Measurements from ENCODE around the gene C16orf54.
"Not testable (repeated sequence)": the region's sequence is repeated elsewhere in the genome, so short reads cannot be mapped to it uniquely, and the experiment has no call there.

C16orf54 gene

DNA sequence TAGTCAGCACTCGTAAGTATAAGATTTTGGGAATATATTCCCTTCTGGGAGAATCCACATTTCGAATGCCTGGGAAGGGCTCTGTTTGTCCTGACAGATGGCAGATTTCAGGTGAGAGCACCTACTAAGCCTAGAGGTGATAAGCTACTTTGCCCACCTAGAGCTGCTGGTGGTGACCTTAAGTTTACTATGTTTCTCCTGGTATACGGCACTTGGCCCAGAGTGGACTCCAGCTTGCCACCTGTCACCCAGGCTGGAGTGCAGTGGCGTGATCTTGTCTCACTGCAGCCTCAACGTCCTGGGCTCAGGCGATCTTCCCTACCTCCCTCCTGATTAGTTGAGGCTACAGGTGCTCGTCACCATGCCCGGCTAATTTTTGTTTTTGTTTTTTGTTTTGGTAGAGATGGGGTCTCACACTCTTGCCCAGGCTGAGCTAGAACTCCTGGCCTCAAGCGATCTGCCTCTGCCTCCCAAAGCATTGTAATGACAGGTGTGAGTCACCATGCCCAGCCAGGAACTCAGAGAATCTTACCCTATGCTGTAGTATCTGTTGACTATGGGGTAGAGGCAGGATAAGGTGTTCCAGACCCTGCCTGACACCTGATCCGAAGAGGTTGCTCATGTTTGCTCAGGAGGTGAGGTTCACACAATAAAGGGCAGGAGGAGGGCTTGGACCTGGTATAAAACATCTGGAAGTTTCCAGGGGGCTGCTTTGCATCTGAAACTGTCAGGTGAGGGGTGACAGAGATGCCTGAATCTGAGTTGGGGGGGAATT lies 32.0 kb upstream of the C16orf54 start, which contains the start of gene ZG16:
TSS of gene ZG16 (plus strand) at position 681 of the 775 bp plus-strand sequence. CDS start 1,011 bp downstream, outside the sequence.
- H2AFZ ChIP-seq (ENCODE audit: insufficient read depth, low read length, poor library complexity), result no peak within 1 kb of the TSS
- DNase-seq, result no peak
- H3K4ac ChIP-seq (ENCODE audit: low read depth, low read length), result peak within 1 kb of the TSS; percentile 57
- H2BK5ac ChIP-seq (ENCODE audit: low read depth, low read length, poor library complexity), result peak within 1 kb of the TSS; percentile 10
- H3K4me3 ChIP-seq (ENCODE audit: low read depth, low read length), result no peak within 1 kb of the TSS
- no peak within 1 kb of the TSS for H3K4me2 ChIP-seq (ENCODE audit: low read length)
- no peak within 1 kb of the TSS for H3K9ac ChIP-seq (ENCODE audit: low read length)
- H3K14ac ChIP-seq (ENCODE audit: low read length), result peak within 1 kb of the TSS; percentile 19
- H3K18ac ChIP-seq (ENCODE audit: low read length), result peak within 1 kb of the TSS; percentile 13
- peaks cover 28 to 35% of the 10 kb centered on the region in 2 experiments for H3K4me1 ChIP-seq (ENCODE audit: control insufficient read depth in 1 of 2, insufficient read depth in 2 of 2, low read length in 2 of 2)
- peak within 1 kb of the TSS; percentile 47 for H2BK12ac ChIP-seq (ENCODE audit: low read length)
- no peak within 1 kb of the TSS for H4K12ac ChIP-seq (ENCODE audit: low read depth, low read length)
- no peaks in the 10 kb centered on the region for H3K36me3 ChIP-seq (ENCODE audit: control insufficient read depth in 1 of 2, insufficient read depth in 2 of 2, low read length in 2 of 2)
- no peaks in the 10 kb centered on the region for H3K27me3 ChIP-seq (ENCODE audit: insufficient read depth, low read length)
- H4K91ac ChIP-seq (ENCODE audit: low read depth, low read length), result peak within 1 kb of the TSS; percentile 80
- WGBS (ENCODE audit: extremely low coverage, insufficient coverage, insufficient read length), result no CpG with 5 or more reads among the region's 10 CpGs
- H2BK120ac ChIP-seq (ENCODE audit: insufficient read depth, low read length, poor library complexity), result peak within 1 kb of the TSS; percentile 52
- H2AK5ac ChIP-seq (ENCODE audit: low read length), result peak within 1 kb of the TSS; percentile 71
- peaks cover 26% of the 10 kb centered on the region for H3K79me1 ChIP-seq (ENCODE audit: low read length)
- peak within 1 kb of the TSS; percentile 13 for H4K8ac ChIP-seq (ENCODE audit: low read depth, low read length)
- no peaks in the 10 kb centered on the region for H3K79me2 ChIP-seq (ENCODE audit: control insufficient read depth, insufficient read depth, low read length, poor library complexity)
- peak within 1 kb of the TSS; percentile 62 for H3K27ac ChIP-seq (ENCODE audit: low read depth, low read length)
- peaks cover 5% of the 10 kb centered on the region for H3K9me3 ChIP-seq (ENCODE audit: insufficient read depth, low read depth, low read length)
- no peak within 1 kb of the TSS for H3K23ac ChIP-seq (ENCODE audit: low read length)

DNA sequence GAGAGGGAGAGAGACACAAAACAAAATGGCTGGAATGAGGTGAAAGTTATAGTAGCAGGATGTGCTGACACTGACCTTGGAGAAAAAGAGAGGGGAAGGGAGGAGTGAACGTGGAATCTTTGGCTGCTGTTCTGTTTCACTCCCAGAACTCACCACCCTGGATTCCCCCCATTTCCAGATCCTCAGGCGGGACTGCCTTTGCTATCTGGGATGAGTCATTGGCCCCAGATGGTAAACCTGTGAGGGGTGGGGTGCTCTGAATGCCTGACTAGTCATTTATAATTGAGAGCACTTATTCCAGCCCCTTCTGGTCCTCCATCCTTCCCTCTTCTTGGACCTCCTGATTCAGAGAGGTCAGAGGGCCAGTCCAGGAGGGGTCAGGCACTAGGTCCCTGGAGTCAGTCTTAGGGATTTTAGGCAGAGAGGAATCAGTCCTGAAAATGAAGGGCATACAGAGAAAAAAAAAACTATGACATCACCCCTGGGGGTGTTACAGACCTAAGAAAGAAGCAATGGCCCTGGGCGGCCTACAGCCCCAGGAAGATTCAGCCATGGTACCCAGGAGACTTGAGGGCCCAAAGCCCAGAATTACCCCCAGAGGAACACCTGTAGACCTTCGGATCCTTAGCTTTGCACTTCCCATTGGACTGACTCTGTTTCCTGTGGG lies 30.1 kb upstream of the C16orf54 start:
- Histone ChIP-seq H3K27me3 (ENCODE audit: insufficient read depth, low read length) (no peaks in the 10 kb centered on the region), H2AFZ (ENCODE audit: insufficient read depth, low read length, poor library complexity) (no peak overlapping the region), H3K4me1 (ENCODE audit: control insufficient read depth in 1 of 2, insufficient read depth in 2 of 2, low read length in 2 of 2) (peaks cover 25 to 30% of the 10 kb centered on the region in 2 experiments), H2BK12ac (ENCODE audit: low read length) (no peak overlapping the region), H2AK5ac (ENCODE audit: low read length) (no peak overlapping the region), H3K14ac (ENCODE audit: low read length) (no peak overlapping the region), H4K8ac (ENCODE audit: low read depth, low read length) (no peak overlapping the region), H3K27ac (ENCODE audit: low read depth, low read length) (no peak overlapping the region), H3K79me1 (ENCODE audit: low read length) (peaks cover 19% of the 10 kb centered on the region), H3K4me2 (ENCODE audit: low read length) (no peak overlapping the region), H2BK5ac (ENCODE audit: low read depth, low read length, poor library complexity) (no peak overlapping the region), H3K23ac (ENCODE audit: low read length) (no peak overlapping the region), H3K9me3 (ENCODE audit: insufficient read depth, low read depth, low read length) (no peaks in the 10 kb centered on the region), H3K36me3 (ENCODE audit: control insufficient read depth in 1 of 2, insufficient read depth in 2 of 2, low read length in 2 of 2) (no peaks in the 10 kb centered on the region), H3K4ac (ENCODE audit: low read depth, low read length) (no peak overlapping the region), H4K91ac (ENCODE audit: low read depth, low read length) (no peak overlapping the region), H3K18ac (ENCODE audit: low read length) (no peak overlapping the region), H3K9ac (ENCODE audit: low read length) (no peak overlapping the region), H4K12ac (ENCODE audit: low read depth, low read length) (no peak overlapping the region), H3K79me2 (ENCODE audit: control insufficient read depth, insufficient read depth, low read length, poor library complexity) (no peaks in the 10 kb centered on the region), H3K4me3 (ENCODE audit: low read depth, low read length) (no peak overlapping the region), H2BK120ac (ENCODE audit: insufficient read depth, low read length, poor library complexity) (no peak overlapping the region)
- no CpG with 5 or more reads among the region's 4 CpGs for WGBS (ENCODE audit: extremely low coverage, insufficient coverage, insufficient read length)
- DNase-seq, result no peak

DNA sequence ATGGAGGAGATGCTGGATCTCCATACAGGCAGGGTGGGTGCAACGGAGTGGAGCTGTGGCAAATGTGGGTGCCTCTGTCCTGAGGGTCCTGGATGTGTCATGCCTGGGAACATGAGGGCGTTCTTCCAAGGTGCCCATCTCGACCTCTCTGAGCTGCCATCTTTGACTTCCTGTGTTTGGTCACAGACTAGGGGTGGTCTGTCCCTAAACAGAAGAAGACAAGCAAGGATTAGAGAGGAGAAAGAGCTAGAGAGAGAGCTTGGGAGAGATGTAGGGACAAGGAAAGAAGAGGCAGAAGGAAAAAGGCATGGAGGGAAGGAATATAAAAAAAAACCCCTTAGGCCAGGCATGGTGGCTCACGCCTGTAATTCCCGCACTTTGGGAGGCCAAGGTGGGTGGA lies 28.9 kb upstream of the C16orf54 start:
- no peaks in the 10 kb centered on the region for H3K36me3 ChIP-seq (ENCODE audit: control insufficient read depth in 1 of 2, insufficient read depth in 2 of 2, low read length in 2 of 2)
- H3K27ac ChIP-seq (ENCODE audit: low read depth, low read length), result no peak overlapping the region
- no peak overlapping the region for H3K23ac ChIP-seq (ENCODE audit: low read length)
- no peak overlapping the region for H4K12ac ChIP-seq (ENCODE audit: low read depth, low read length)
- H3K79me2 ChIP-seq (ENCODE audit: control insufficient read depth, insufficient read depth, low read length, poor library complexity), result no peaks in the 10 kb centered on the region
- H2BK5ac ChIP-seq (ENCODE audit: low read depth, low read length, poor library complexity), result no peak overlapping the region
- H3K18ac ChIP-seq (ENCODE audit: low read length), result no peak overlapping the region
- H3K9me3 ChIP-seq (ENCODE audit: insufficient read depth, low read depth, low read length), result no peaks in the 10 kb centered on the region
- no peak overlapping the region for H4K8ac ChIP-seq (ENCODE audit: low read depth, low read length)
- no CpG with 5 or more reads among the region's 5 CpGs for WGBS (ENCODE audit: extremely low coverage, insufficient coverage, insufficient read length)
- H3K4me3 ChIP-seq (ENCODE audit: low read depth, low read length), result no peak overlapping the region
- no peak overlapping the region for H3K4ac ChIP-seq (ENCODE audit: low read depth, low read length)
- H2AK5ac ChIP-seq (ENCODE audit: low read length), result no peak overlapping the region
- peaks cover 10% of the 10 kb centered on the region for H3K79me1 ChIP-seq (ENCODE audit: low read length)
- no peak overlapping the region for H2BK120ac ChIP-seq (ENCODE audit: insufficient read depth, low read length, poor library complexity)
- H4K91ac ChIP-seq (ENCODE audit: low read depth, low read length), result peak overlapping the region; percentile 3
- H3K4me2 ChIP-seq (ENCODE audit: low read length), result no peak overlapping the region
- no peak for DNase-seq
- no peaks in the 10 kb centered on the region for H3K27me3 ChIP-seq (ENCODE audit: insufficient read depth, low read length)
- no peak overlapping the region for H2AFZ ChIP-seq (ENCODE audit: insufficient read depth, low read length, poor library complexity)
- H3K14ac ChIP-seq (ENCODE audit: low read length), result no peak overlapping the region
- H3K9ac ChIP-seq (ENCODE audit: low read length), result no peak overlapping the region
- H2BK12ac ChIP-seq (ENCODE audit: low read length), result peak overlapping the region; percentile 11
- H3K4me1 ChIP-seq (ENCODE audit: control insufficient read depth in 1 of 2, insufficient read depth in 2 of 2, low read length in 2 of 2), result peaks cover 15 to 22% of the 10 kb centered on the region in 2 experiments

DNA sequence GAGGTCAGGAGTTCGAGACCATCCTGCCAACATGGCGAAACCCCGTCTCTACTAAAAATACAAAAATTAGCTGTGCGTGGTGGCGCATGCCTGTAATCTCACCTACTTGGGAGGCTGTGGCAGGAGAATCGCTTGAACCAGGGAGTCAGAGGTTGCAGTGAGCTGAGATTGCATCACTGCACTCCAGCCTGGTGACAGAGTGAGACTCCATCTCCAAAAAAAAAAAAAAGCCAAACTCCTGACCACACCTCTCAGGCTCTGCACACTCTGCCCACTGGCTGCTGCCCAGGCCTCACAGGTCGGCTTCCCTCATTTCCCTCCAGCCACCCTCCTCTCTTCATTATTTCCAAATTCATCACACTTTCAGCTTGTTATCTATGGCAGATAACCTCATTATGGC lies 26.5 kb upstream of the C16orf54 start:
- not testable (repeated sequence) for H3K4me3 ChIP-seq (ENCODE audit: low read depth, low read length); H3K9me3 ChIP-seq (ENCODE audit: insufficient read depth, low read depth, low read length); H3K27ac ChIP-seq (ENCODE audit: low read depth, low read length); H4K91ac ChIP-seq (ENCODE audit: low read depth, low read length); H3K4ac ChIP-seq (ENCODE audit: low read depth, low read length); H3K4me1 ChIP-seq (ENCODE audit: control insufficient read depth in 1 of 2, insufficient read depth in 2 of 2, low read length in 2 of 2); H3K14ac ChIP-seq (ENCODE audit: low read length); H3K23ac ChIP-seq (ENCODE audit: low read length); H3K79me2 ChIP-seq (ENCODE audit: control insufficient read depth, insufficient read depth, low read length, poor library complexity); H4K8ac ChIP-seq (ENCODE audit: low read depth, low read length); H3K4me2 ChIP-seq (ENCODE audit: low read length); H3K9ac ChIP-seq (ENCODE audit: low read length); DNase-seq; H2AK5ac ChIP-seq (ENCODE audit: low read length); H3K36me3 ChIP-seq (ENCODE audit: control insufficient read depth in 1 of 2, insufficient read depth in 2 of 2, low read length in 2 of 2); H2BK12ac ChIP-seq (ENCODE audit: low read length); H2BK120ac ChIP-seq (ENCODE audit: insufficient read depth, low read length, poor library complexity); H2BK5ac ChIP-seq (ENCODE audit: low read depth, low read length, poor library complexity); H4K12ac ChIP-seq (ENCODE audit: low read depth, low read length); H3K18ac ChIP-seq (ENCODE audit: low read length); H3K79me1 ChIP-seq (ENCODE audit: low read length); H2AFZ ChIP-seq (ENCODE audit: insufficient read depth, low read length, poor library complexity); H3K27me3 ChIP-seq (ENCODE audit: insufficient read depth, low read length)
- no CpG with 5 or more reads among the region's 7 CpGs for WGBS (ENCODE audit: extremely low coverage, insufficient coverage, insufficient read length)
